T-helper 1 cell treated with Interleukin-12 subunit alpha and Interleukin-12 subunit beta and Interleukin-4 antibody, amounts not matched to agents 30 μg/mL and 1 μg/mL, for 36 hours (primary cell): ENCODE data around the gene CPEB2.

Experiments
- H3K27ac Mint-ChIP-seq: one replicate; pipeline ENCODE4 v1.8.0; 2021; ENCODE audit warnings: mild to moderate bottlenecking, mixed read lengths
- H3K27me3 Mint-ChIP-seq: one replicate; pipeline ENCODE4 v1.8.0; 2021; ENCODE audit warnings: low read depth, mixed read lengths
- H3K36me3 Mint-ChIP-seq: one replicate; pipeline ENCODE4 v1.8.0; 2021; ENCODE audit warnings: low read depth, mixed read lengths
- H3K4me1 Mint-ChIP-seq: one replicate; pipeline ENCODE4 v1.8.0; 2021; ENCODE audit warnings: low read depth, mixed read lengths
- H3K4me3 Mint-ChIP-seq: one replicate; pipeline ENCODE4 v1.8.0; 2021; ENCODE audit warnings: mild to moderate bottlenecking, moderate library complexity, mixed read lengths
- H3K9me3 Mint-ChIP-seq: one replicate; pipeline ENCODE4 v1.8.0; 2021; ENCODE audit warnings: mixed read lengths

Gene CPEB2

GRCh38 chr4:15003401-15003890, 1.2 kb downstream of the CPEB2 start:
- Mint-ChIP-seq H3K4me1 (peaks cover 34% of the 10 kb centered on the region), H3K27me3 (no peaks in the 10 kb centered on the region), H3K27ac (peak overlapping the region; percentile 72), H3K4me3 (peak overlapping the region; percentile 64), H3K36me3 (peaks cover 9% of the 10 kb centered on the region), H3K9me3 (no peaks in the 10 kb centered on the region)

DNA sequence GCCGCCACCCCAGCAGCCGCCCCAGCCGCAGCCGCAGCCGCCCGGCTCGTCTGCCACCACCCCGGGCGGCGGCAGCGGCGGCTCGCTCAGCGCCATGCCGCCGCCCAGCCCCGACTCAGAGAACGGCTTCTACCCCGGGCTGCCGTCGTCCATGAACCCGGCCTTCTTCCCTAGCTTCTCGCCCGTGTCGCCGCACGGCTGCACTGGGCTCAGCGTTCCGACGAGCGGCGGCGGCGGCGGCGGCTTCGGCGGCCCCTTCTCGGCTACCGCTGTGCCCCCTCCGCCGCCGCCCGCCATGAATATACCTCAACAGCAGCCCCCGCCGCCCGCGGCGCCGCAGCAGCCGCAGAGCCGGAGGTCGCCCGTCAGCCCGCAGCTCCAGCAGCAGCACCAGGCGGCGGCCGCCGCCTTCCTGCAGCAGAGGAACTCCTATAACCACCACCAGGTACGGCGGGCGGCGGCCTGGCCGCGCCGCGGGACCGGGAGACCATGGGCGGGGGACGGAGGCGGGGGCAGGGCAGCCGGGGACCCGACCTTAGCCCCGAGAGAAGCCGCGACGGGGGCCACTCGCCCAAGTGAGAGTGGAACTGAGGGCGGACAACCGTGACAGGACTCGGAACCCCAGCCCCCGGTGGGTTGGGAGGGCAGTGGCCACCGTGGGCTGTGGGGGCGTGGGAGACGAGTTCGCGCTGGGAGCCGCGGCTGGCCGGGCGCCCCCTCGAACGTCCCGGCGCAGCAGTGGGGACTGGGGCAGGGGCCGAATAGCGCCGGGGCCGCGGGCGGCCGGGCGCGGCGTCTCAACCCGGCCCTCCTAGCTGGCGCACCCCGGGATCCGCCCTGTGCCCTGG, 1.8 kb downstream of the CPEB2 start:
- peak overlapping the region; percentile 63 for H3K4me3 Mint-ChIP-seq
- H3K9me3 Mint-ChIP-seq = no peaks in the 10 kb centered on the region
- H3K36me3 Mint-ChIP-seq = peaks cover 11% of the 10 kb centered on the region
- peaks cover 33% of the 10 kb centered on the region for H3K4me1 Mint-ChIP-seq
- no peaks in the 10 kb centered on the region for H3K27me3 Mint-ChIP-seq
- H3K27ac Mint-ChIP-seq = peak overlapping the region; percentile 68

- H3K4me1 Mint-ChIP-seq = peaks cover 35% of the 10 kb centered on the region
- H3K9me3 Mint-ChIP-seq = no peaks in the 10 kb centered on the region
- no peaks in the 10 kb centered on the region for H3K27me3 Mint-ChIP-seq
- peak overlapping the region; percentile 85 for H3K4me3 Mint-ChIP-seq
- peak overlapping the region; percentile 83 for H3K27ac Mint-ChIP-seq
- peaks cover 12% of the 10 kb centered on the region for H3K36me3 Mint-ChIP-seq
These were observed 2.5 kb downstream of the CPEB2 start for GRCh38 chr4:15004739-15005301.

DNA sequence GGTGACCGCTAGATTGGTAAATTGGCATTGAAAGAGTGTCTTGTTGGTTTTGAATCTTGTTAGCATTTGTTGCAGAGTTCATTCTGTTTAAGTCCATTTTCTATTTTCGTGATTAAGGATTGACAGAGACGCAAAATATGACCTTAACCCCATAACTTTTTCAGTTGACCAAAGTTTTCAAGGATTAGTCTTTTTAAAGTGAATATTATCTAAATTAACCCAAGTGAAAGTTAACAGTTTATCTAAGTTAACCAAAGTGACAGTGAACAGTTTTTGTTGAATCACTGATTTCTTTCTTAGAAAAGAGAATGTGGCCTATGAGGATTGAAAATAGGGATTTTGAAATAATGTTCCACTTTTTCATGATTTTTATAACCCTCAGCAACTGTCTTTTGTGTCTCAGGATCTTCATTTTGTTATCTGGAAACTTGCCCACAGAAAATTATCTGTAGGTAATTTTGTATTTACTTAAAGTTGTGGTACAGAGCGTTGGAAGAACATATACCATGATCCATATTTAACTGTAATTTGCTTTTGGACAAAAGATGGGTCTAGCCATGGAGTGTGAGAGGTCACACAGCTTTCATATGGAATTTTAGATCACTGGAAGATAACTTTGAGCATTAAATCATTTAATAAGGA, 3.3 kb downstream of the CPEB2 start:
- Mint-ChIP-seq H3K4me3 (peak overlapping the region; percentile 85), H3K4me1 (peaks cover 38% of the 10 kb centered on the region), H3K27me3 (no peaks in the 10 kb centered on the region), H3K27ac (peak overlapping the region; percentile 83), H3K36me3 (peaks cover 15% of the 10 kb centered on the region), H3K9me3 (no peaks in the 10 kb centered on the region)

DNA sequence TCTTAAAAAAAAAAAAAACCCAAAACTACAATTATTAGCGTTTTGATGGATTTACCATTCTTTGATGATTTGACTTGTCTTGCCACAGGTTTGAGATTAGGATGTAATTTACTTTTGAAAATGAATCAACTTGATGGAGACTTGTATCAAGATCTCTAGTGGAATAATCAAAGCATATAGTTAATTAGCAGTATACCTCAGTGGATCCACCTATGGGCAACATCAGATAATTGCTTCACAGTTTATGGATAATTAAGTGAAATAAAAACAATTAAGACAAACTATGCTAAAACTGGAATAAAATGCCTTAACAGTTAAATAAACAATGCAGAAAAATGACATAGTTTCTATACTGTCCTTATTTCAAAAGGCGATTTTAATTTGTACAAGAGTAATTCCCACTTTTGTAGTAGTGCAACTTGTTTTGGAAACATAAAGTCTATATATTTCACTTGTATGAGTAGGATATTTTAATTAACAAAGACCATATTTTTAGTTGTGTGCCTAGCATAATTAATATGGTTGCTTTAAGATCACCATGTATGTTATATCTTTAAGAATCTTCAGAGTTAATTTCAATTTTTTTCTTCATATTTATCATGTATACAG, 4.2 kb downstream of the CPEB2 start:
- Mint-ChIP-seq H3K27me3 (no peaks in the 10 kb centered on the region), H3K4me3 (peak overlapping the region; percentile 85), H3K4me1 (peaks cover 34% of the 10 kb centered on the region), H3K36me3 (peaks cover 16% of the 10 kb centered on the region), H3K27ac (peak overlapping the region; percentile 72), H3K9me3 (no peaks in the 10 kb centered on the region)

DNA sequence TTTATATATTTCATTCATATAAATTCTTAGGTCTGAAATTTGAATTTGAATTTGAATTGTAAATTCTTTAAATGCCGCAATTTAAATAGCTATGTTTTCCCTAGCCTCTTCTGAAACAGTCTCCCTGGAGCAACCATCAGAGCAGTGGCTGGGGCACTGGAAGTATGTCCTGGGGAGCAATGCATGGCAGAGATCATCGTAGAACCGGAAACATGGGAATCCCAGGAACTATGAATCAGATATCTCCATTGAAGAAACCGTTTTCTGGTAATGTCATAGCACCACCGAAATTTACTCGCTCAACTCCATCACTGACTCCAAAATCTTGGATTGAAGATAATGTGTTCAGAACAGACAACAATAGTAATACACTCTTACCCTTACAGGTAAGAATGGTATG, 4.9 kb downstream of the CPEB2 start:
- Mint-ChIP-seq H3K9me3 (no peaks in the 10 kb centered on the region), H3K4me1 (peaks cover 34% of the 10 kb centered on the region), H3K36me3 (peaks cover 20% of the 10 kb centered on the region), H3K4me3 (peak overlapping the region; percentile 8), H3K27me3 (no peaks in the 10 kb centered on the region), H3K27ac (no peak overlapping the region)

- H3K4me3 Mint-ChIP-seq = no peak overlapping the region
- H3K27ac Mint-ChIP-seq = no peak overlapping the region
- H3K36me3 Mint-ChIP-seq = peaks cover 22% of the 10 kb centered on the region
- peaks cover 33% of the 10 kb centered on the region for H3K4me1 Mint-ChIP-seq
- no peaks in the 10 kb centered on the region for H3K9me3 Mint-ChIP-seq
- no peaks in the 10 kb centered on the region for H3K27me3 Mint-ChIP-seq
These were observed 7.8 kb downstream of the CPEB2 start for GRCh38 chr4:15010038-15010585.

DNA sequence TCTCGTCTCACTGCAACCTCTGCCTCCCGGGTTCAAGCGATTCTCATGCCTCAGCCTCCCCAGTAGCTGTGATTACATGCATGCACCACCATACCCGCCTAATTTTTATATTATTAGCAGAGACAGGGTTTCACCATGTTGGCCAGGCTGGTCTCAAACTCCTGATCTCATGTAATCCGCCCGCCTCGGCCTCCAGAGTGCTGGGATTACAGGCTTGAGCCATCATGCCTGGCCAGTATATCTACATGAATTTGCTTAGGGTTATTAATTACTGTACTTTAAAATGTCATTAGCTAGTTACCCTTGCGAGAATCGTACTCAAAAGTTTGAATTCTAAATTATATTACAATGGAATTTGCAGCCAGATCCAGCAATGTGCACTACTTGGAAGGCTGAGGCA, 8.9 kb downstream of the CPEB2 start:
- Mint-ChIP-seq H3K9me3 (no peaks in the 10 kb centered on the region), H3K36me3 (peaks cover 24% of the 10 kb centered on the region), H3K27me3 (no peaks in the 10 kb centered on the region), H3K4me3 (no peak overlapping the region), H3K27ac (no peak overlapping the region), H3K4me1 (peaks cover 23% of the 10 kb centered on the region)

GRCh38 chr4:15012017-15012788, 9.9 kb downstream of the CPEB2 start:
- Mint-ChIP-seq H3K27me3 (no peaks in the 10 kb centered on the region), H3K27ac (no peak overlapping the region), H3K36me3 (peaks cover 24% of the 10 kb centered on the region), H3K4me1 (peaks cover 15% of the 10 kb centered on the region), H3K4me3 (no peak overlapping the region), H3K9me3 (no peaks in the 10 kb centered on the region)

- Mint-ChIP-seq H3K27ac (no peak overlapping the region), H3K9me3 (no peaks in the 10 kb centered on the region), H3K36me3 (peaks cover 29% of the 10 kb centered on the region), H3K4me1 (peaks cover 18% of the 10 kb centered on the region), H3K4me3 (no peak overlapping the region), H3K27me3 (no peaks in the 10 kb centered on the region)
These were observed 11.3 kb downstream of the CPEB2 start for GRCh38 chr4:15013585-15013984.

DNA sequence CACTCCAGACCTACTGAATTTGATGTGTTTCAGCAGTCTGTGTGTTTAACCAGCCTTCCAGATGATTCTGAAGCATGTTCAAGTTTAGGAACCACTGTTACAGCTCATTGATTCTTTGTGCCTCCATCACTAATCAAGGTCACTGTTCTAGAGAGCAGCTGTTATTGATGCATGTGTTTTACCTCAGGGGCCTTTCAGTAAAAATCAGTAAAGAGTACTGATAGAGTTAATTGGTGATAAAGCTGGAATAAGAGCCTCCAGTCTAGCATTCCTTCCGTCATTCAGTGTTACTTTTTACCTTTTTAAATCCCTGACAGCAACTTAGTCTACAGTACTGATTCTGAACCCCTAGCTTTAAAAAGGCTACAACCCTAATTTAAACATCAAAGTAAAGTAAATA, 12.9 kb downstream of the CPEB2 start:
- Mint-ChIP-seq H3K36me3 (peaks cover 33% of the 10 kb centered on the region), H3K4me1 (peaks cover 21% of the 10 kb centered on the region)

DNA sequence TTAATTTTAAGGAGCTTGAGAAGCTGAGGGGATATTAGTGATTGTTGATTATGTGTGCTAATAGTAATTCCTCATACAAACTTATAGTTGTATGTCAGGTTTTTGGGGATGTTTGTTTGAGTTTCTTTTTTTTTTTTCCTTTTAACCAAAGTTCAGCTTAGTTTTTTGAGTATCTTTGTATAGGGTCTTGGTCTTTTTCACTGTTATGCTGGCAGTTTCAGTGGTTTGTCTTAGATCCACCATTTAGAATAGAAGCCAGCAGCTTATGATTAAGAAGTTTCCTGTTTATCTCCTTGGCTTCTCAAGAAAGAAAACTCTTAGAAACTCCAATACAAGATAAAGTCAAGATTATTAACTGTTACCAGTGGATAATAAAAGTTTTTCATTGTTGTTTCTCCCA, 16.1 kb downstream of the CPEB2 start:
- Mint-ChIP-seq H3K36me3 (peaks cover 32% of the 10 kb centered on the region), H3K27ac (peak overlapping the region; percentile 2), H3K27me3 (no peaks in the 10 kb centered on the region), H3K4me3 (peak overlapping the region; percentile 15), H3K9me3 (no peaks in the 10 kb centered on the region), H3K4me1 (peaks cover 32% of the 10 kb centered on the region)

More for the DNA sequence above, 12.9 kb downstream of the CPEB2 start:
- Mint-ChIP-seq H3K27me3 (no peaks in the 10 kb centered on the region), H3K27ac (no peak overlapping the region), H3K4me3 (no peak overlapping the region), H3K9me3 (no peaks in the 10 kb centered on the region)

- H3K27ac Mint-ChIP-seq = no peak overlapping the region
- H3K9me3 Mint-ChIP-seq = no peaks in the 10 kb centered on the region
- no peak overlapping the region for H3K4me3 Mint-ChIP-seq
- peaks cover 47% of the 10 kb centered on the region for H3K36me3 Mint-ChIP-seq
- peaks cover 34% of the 10 kb centered on the region for H3K4me1 Mint-ChIP-seq
- H3K27me3 Mint-ChIP-seq = no peaks in the 10 kb centered on the region
These were observed 18.4 kb downstream of the CPEB2 start for GRCh38 chr4:15020502-15021286.
